Fibroblast of lung (primary cell): Measurements from ENCODE around the gene DKK3. TPM values are rescaled to one million over a fixed set of nuclear protein-coding genes. Genes with fewer than 3 reads are reported as not detected.

Experiments used
- DNase-seq, 2 donors: peaks; one replicate each; pipeline versions ENCODE4 v3.0.0 to v3.0.0-alpha.2; 2010; ENCODE audit warnings: low read depth in 2 of 2
- H2AFZ ChIP-seq: 2 replicates; pipeline ENCODE4 v1.5.1; 2012; ENCODE audit warnings: low read length, control low read depth, inconsistent platforms
- H3K27ac ChIP-seq: 2 replicates; pipeline ENCODE4 v1.5.1; 2011; ENCODE audit warnings: low read length, control low read depth; ENCODE audit not compliant: insufficient read depth
- H3K27me3 ChIP-seq: 2 replicates; pipeline ENCODE4 v1.5.1; 2011; ENCODE audit warnings: mild to moderate bottlenecking, low read length; ENCODE audit not compliant: control insufficient read depth, insufficient read depth
- H3K36me3 ChIP-seq: 2 replicates; pipeline ENCODE4 v1.5.1; 2011; ENCODE audit warnings: low read length; ENCODE audit not compliant: control insufficient read depth, insufficient read depth
- H3K4me1 ChIP-seq: 2 replicates; pipeline ENCODE4 v1.5.1; 2011; ENCODE audit warnings: low read length; ENCODE audit not compliant: control insufficient read depth, insufficient read depth; ENCODE audit errors: extremely low read depth
- H3K4me2 ChIP-seq: 2 replicates; pipeline ENCODE4 v1.5.1; 2011; ENCODE audit warnings: low read length, control low read depth; ENCODE audit not compliant: insufficient read depth; ENCODE audit errors: extremely low read depth
- H3K4me3 ChIP-seq, 4 experiments: fragments of 200-600 bp in 1 of 4; sonication (generic) in 1 of 4; replicated peaks in 1 of 4; 2 replicates each; pipeline ENCODE4 v1.5.1; 2011 to 2016; ENCODE audit warnings: low read length in 4 of 4, low read depth in 3 of 4, mild to moderate bottlenecking in 3 of 4, control low read depth in 2 of 4, inconsistent platforms in 1 of 4, mixed read lengths in 1 of 4; ENCODE audit not compliant: insufficient read depth in 1 of 4; ENCODE audit errors: control extremely low read depth in 1 of 4
- H3K79me2 ChIP-seq: 2 replicates; pipeline ENCODE4 v1.5.1; 2012; ENCODE audit warnings: mild to moderate bottlenecking, low read length, inconsistent platforms; ENCODE audit not compliant: control insufficient read depth, insufficient read depth
- H3K9ac ChIP-seq: 2 replicates; pipeline ENCODE4 v1.5.1; 2011; ENCODE audit warnings: mild to moderate bottlenecking, low read length, control low read depth; ENCODE audit not compliant: insufficient read depth
- H3K9me3 ChIP-seq: 2 replicates; pipeline ENCODE4 v1.5.1; 2012; ENCODE audit warnings: low read depth, low read length; ENCODE audit not compliant: control insufficient read depth, insufficient read depth
- H4K20me1 ChIP-seq: 2 replicates; pipeline ENCODE4 v1.5.1; 2011; ENCODE audit warnings: low read length; ENCODE audit not compliant: control insufficient read depth, insufficient read depth; ENCODE audit errors: extremely low read depth
- EZH2 ChIP-seq: IDR thresholded peaks from 2 replicates; pipeline ENCODE4 v1.5.1; 2012; ENCODE audit warnings: low read length, control low read depth, mild to moderate bottlenecking; ENCODE audit errors: missing control alignments
- polyA plus RNA-seq, 2 donors: library from polyadenylated mRNA; depleted of rRNA in 1 of 2; stranded (reverse) in 1 of 2; unstranded in 1 of 2; fragments of >200 nt; gene quantifications; 2 replicates each; pipeline ENCODE4 v1.2.1, GENCODE V29; 2011 to 2012; ENCODE audit warnings: missing spikeins in 1 of 2
- total RNA-seq: library from RNA; depleted of rRNA; stranded (reverse); fragments of >200 nt; gene quantifications from 2 replicates; pipeline ENCODE4 v1.2.1, GENCODE V29; 2014
- TF ChIP-seq, protein P1 (sequence below), 2 donors: IDR thresholded peaks in 1 of 2; conservative IDR thresholded peaks in 1 of 2; 1 replicate in 1 of 2; 2 replicates in 1 of 2; pipeline ENCODE4 v1.5.1; 2011 to 2012; ENCODE audit warnings: low read length in 2 of 2, control low read depth in 1 of 2, inconsistent platforms in 1 of 2, low read depth in 1 of 2, mild to moderate bottlenecking in 1 of 2

DKK3 gene
- total and polyA plus RNA-seq, 2 donors (not counting 1 experiment from before 2014, with no cell fraction given), result 1,064 to 1,566 TPM

DNA sequence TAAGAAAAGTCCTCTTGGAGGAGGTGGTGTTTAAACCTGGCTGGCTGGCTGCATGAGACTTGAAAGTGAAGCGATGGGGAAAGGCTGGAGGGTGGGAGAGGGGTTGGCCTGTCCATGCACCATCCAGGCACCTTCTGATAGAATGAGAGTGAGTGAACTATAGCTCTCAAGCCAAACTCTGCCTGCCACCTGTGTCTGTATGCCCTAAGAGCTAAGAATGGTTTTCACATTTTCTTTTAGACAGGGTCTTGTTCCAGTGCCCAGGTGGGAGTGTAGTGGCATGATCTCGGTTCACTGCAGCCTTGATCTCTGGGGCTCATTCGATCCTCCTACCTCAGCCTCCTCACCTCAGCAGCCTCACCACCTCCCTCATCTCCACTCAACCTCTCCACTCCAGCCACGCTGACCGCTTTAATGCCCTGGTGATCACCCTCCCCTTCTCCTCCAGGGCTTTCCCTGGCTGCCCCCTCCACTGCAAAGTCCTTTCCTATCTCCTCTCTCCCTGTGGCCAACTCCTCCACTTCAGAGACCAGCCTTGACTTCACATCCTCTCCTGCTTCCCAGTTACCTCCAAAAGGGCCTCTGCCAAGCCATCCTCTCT is 38.3 kb upstream of the DKK3 start:
- H3K27me3 ChIP-seq, result no peaks in the 10 kb centered on the region
- H3K4me2 ChIP-seq, result no peak overlapping the region
- H3K4me1 ChIP-seq, result peaks cover 24% of the 10 kb centered on the region
- H3K4me3 ChIP-seq, result no peak overlapping the region
- no peaks in the 10 kb centered on the region for H3K36me3 ChIP-seq
- no peaks in the 10 kb centered on the region for H3K9me3 ChIP-seq
- no peak overlapping the region for H2AFZ ChIP-seq
- H4K20me1 ChIP-seq, result no peaks in the 10 kb centered on the region
- H3K9ac ChIP-seq, result no peak overlapping the region
- peak overlapping the region; percentile 0 for H3K27ac ChIP-seq
- no peak for DNase-seq
- H3K79me2 ChIP-seq, result no peaks in the 10 kb centered on the region
- TF ChIP-seq, protein P1, sequence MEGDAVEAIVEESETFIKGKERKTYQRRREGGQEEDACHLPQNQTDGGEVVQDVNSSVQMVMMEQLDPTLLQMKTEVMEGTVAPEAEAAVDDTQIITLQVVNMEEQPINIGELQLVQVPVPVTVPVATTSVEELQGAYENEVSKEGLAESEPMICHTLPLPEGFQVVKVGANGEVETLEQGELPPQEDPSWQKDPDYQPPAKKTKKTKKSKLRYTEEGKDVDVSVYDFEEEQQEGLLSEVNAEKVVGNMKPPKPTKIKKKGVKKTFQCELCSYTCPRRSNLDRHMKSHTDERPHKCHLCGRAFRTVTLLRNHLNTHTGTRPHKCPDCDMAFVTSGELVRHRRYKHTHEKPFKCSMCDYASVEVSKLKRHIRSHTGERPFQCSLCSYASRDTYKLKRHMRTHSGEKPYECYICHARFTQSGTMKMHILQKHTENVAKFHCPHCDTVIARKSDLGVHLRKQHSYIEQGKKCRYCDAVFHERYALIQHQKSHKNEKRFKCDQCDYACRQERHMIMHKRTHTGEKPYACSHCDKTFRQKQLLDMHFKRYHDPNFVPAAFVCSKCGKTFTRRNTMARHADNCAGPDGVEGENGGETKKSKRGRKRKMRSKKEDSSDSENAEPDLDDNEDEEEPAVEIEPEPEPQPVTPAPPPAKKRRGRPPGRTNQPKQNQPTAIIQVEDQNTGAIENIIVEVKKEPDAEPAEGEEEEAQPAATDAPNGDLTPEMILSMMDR (conservative IDR thresholded peaks at IDR 0.05 in 1 of 2, IDR thresholded peaks at IDR 0.05 in 1 of 2; ENCODE audit: low read depth in 1 of 2, low read length in 2 of 2), result no peak
- no peak for TF ChIP-seq EZH2

DNA sequence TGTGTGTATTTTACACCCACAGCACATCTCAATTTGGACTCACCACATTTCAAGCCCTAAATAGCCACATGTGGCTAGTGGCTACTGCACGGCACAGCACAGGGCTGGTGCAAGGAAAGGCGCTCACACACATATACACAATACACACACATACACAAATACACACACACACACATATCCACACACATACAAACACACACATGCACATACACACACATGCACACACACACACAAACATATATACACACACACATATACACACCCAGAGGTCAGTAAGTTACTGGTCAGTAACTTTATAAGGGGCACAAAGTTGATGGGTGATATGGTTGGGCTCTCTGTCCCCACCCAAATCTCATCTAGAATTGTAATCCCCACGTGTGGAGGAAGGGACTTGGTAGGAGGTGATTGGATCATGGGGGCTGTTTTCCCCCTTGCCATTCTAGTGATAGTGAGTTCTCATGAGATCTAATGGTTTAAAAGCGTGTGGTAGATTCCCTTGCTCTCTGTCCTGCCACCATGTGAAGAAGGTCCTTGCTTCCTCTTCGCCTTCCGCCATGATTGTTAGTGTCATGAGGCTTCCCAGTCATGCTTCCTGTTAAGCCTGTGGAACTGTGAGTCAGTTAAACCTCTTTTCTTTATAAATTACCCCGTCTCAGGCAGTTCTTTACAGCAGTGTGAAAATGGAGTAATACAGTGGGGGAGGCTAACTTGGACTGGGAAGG is 37.6 kb upstream of the DKK3 start:
- no peaks in the 10 kb centered on the region for H3K79me2 ChIP-seq
- no peak for TF ChIP-seq EZH2
- TF ChIP-seq, protein P1 (conservative IDR thresholded peaks at IDR 0.05 in 1 of 2, IDR thresholded peaks at IDR 0.05 in 1 of 2; ENCODE audit: low read depth in 1 of 2, low read length in 2 of 2), result no peak
- no peak overlapping the region for H3K27ac ChIP-seq
- H3K9ac ChIP-seq, result no peak overlapping the region
- no peaks in the 10 kb centered on the region for H3K9me3 ChIP-seq
- H4K20me1 ChIP-seq, result no peaks in the 10 kb centered on the region
- DNase-seq, result no peak
- peaks cover 24% of the 10 kb centered on the region for H3K4me1 ChIP-seq
- no peak overlapping the region for H2AFZ ChIP-seq
- H3K27me3 ChIP-seq, result no peaks in the 10 kb centered on the region
- no peaks in the 10 kb centered on the region for H3K36me3 ChIP-seq
- no peak overlapping the region for H3K4me3 ChIP-seq
- H3K4me2 ChIP-seq, result no peak overlapping the region

DNA sequence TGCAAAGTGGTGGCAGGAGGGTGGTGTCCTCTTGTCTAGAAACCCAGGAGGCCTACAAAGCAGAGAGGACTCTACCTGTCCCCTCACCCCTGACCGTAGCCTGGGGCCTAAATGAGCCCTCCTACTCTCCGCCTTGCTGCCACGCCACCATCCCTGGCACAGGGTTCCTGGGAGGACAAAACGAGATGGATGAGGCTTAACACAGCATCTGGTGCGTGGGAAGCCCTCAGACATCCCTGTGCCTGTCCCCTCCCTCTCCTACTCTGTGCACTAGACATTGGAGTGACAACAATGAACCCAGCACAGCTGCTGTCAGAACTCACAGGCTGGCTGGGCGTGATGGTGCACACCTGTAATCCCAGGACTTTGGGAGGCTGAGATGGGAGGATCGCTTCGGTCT is 36.4 kb upstream of the DKK3 start:
- TF ChIP-seq, protein P1 (conservative IDR thresholded peaks at IDR 0.05 in 1 of 2, IDR thresholded peaks at IDR 0.05 in 1 of 2; ENCODE audit: low read depth in 1 of 2, low read length in 2 of 2), result no peak
- no peak for TF ChIP-seq EZH2
- Histone ChIP-seq H4K20me1 (no peaks in the 10 kb centered on the region), H3K4me2 (peak overlapping the region; percentile 60), H3K27ac (peak overlapping the region; percentile 76), H2AFZ (peak overlapping the region; percentile 15), H3K4me1 (peaks cover 24% of the 10 kb centered on the region), H3K79me2 (no peaks in the 10 kb centered on the region), H3K27me3 (no peaks in the 10 kb centered on the region), H3K9ac (peak overlapping the region; percentile 35), H3K9me3 (no peaks in the 10 kb centered on the region), H3K4me3 (peak overlapping the region in 1 of 4 experiments; percentile 6), H3K36me3 (no peaks in the 10 kb centered on the region)
- no peak for DNase-seq
